ENCODE measurements around the gene HOOK2.
A peak's percentile ranks its signal among the peaks of the same experiment; 100 is the strongest.

The HOOK2 gene

GRCh38 chr19:12793290-12794195, 18.2 kb upstream of the HOOK2 start:
- peak; percentile 96 for DNase-seq

- no peak for DNase-seq
Measured at GRCh38 chr19:12792853-12793289, 17.5 kb upstream of the HOOK2 start.

- peak; percentile 78 for DNase-seq
Measured at GRCh38 chr19:12792051-12792852, 16.9 kb upstream of the HOOK2 start.

- DNase-seq: peak; percentile 96
Measured at GRCh38 chr19:12791345-12792050, 16.1 kb upstream of the HOOK2 start, which contains the start of gene JUNB. JUNB (plus strand) TSS chr19:12791486; CDS start chr19:12791772, 286 bp downstream.

GRCh38 chr19:12790628-12791344, 15.4 kb upstream of the HOOK2 start:
- DNase-seq: no peak

GRCh38 chr19:12789904-12790619, 14.7 kb upstream of the HOOK2 start:
- DNase-seq: peak; percentile 96

GRCh38 chr19:12789098-12789903, 13.9 kb upstream of the HOOK2 start:
- no peak for DNase-seq

GRCh38 chr19:12788682-12789097, 13.3 kb upstream of the HOOK2 start:
- no peak for DNase-seq

GRCh38 chr19:12788042-12788681, 12.8 kb upstream of the HOOK2 start:
- DNase-seq: no peak

GRCh38 chr19:12787458-12787857, 12.1 kb upstream of the HOOK2 start:
- DNase-seq: no peak

GRCh38 chr19:12786952-12787351, 11.6 kb upstream of the HOOK2 start:
- no peak for DNase-seq

- DNase-seq: no peak
Measured at GRCh38 chr19:12786141-12786870, 11.0 kb upstream of the HOOK2 start.

- DNase-seq: no peak
Measured at GRCh38 chr19:12785431-12786031, 10.2 kb upstream of the HOOK2 start.

GRCh38 chr19:12784871-12785430, 9.6 kb upstream of the HOOK2 start:
- DNase-seq: no peak

GRCh38 chr19:12784394-12784870, 9.1 kb upstream of the HOOK2 start:
- no peak for DNase-seq

GRCh38 chr19:12783849-12784393, 8.6 kb upstream of the HOOK2 start:
- DNase-seq: no peak

GRCh38 chr19:12783291-12783848, 8.0 kb upstream of the HOOK2 start:
- DNase-seq: no peak
